ENCODE results near the gene SLC22A15.
"Not testable (repeated sequence)": the region's sequence is repeated elsewhere in the genome, so short reads cannot be mapped to it uniquely, and the experiment has no call there.

The SLC22A15 gene
- 0.39 to 4.7 (median 0.89) reads per million in 4 experiments for total RNA-seq

DNA sequence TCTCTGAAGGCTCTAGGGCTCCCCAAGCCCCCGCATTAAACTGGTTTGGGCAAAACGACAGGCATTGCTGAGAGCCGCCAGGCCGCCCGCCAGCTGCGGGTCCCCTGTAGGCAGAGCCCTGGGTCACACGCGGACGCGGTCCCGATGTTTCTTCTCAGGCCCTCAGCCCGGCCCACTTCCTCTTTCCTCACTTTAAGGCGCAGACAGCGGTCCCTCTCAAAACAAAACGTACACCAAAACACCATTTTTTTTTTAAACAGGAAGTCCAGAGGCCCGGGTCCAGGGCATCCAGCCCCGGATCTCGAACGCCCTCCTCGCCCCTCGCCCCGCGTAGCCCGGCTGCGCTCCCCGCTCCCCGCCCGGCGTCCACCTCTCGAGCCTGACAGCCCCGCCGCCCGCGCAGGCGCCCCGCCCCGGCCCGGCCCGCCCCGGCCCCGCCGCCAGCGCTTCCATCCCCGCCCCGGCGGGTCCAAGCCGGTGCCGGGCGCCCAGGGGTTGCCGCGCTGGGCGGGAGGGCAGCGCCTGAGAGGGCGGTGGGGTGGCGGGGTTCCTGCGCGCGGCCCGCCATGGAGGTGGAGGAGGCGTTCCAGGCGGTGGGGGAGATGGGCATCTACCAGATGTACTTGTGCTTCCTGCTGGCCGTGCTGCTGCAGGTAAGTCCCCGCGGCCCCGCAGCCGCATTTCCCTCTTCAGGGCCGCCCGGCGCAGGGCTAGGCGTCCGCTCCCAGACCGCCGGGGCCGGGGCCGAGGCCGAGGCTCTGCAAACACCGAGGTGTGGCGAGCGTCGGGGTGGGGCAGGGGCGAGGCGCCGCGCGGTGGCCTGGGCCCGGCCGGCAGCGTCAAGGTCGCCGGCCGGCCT is at the start of gene SLC22A15:
SLC22A15 (plus strand) TSS at position 452 of the 859 bp plus-strand sequence; CDS start at position 567, 115 bp downstream.
- DNase-seq: no peak

DNA sequence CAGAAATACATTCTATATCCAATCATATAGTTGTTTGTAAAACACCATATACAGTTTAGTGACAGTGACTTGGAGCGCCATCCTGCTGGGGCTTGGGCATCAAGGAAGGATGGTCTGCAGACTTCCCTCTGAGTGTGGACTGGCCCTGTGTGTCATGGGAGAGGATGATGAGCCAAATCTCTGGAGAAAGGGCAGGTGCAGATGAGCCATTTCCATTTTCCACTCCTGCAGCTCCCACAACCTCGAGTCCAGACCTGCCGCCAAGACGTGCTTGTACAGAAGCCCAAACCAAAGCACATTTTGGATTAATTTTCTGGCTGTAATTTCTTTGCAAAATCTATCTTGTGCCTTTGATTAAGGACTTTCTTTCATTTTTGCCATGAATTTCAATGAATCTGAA is 48.3 kb upstream of the SLC22A15 start:
- no peak for DNase-seq

DNA sequence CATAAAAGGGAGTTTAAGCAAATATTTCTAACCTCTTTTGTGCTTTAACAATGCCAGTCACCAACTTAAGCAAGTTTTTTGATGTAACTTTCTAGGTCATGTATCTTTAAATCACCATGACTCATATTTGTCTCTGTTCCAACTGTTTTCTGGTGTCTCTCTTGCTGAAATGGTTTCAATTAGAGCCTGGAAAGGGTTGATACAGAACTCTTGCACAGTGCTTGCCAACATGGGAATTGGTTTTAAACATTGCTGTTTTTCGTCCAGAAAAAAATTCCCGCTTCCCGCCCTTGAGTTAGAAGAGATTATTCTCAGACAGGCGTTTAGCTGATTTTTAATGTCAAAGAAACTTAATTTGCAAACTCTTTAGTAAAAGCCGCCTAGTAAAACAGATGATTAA is 46.4 kb upstream of the SLC22A15 start:
- no peak for DNase-seq

DNA sequence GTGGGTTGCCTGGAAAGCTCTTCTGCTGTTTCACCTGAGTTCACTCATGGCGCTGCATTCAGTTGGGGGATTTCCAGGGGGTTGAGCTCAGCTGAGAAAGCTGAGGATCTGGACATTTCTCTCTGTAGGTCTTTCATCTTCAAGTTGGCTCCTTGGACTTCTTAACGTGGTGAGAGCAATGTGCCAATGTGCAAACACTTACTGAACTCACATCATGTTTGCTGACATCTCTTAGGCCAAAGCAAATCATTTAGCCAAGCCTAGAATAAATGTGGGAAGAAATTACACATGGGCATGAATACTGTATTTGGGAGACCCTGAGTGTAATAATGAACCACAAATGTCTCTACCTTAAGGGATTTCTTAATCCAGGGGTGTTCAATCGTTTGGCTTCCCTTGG is 42.7 kb upstream of the SLC22A15 start:
- DNase-seq: no peak

DNA sequence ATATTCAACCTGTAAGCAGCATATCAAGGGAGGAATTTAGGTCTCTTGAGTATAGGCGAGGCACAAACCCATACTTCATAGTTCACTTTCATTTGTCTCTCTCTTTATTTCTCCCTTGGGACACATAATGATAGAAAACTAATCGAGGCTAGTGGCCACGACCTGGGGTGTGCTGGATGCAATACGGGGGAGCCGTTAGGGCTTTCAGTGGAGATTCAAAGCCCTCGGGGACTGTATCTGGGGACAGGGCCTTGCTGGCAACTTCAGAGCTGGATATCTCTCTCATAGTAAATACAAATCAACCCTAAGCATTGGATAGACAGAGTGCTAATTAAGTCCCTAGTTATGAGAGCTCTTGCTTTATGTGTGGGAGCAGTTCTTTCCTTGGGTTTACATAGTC is 36.9 kb upstream of the SLC22A15 start:
- no peak for DNase-seq

DNA sequence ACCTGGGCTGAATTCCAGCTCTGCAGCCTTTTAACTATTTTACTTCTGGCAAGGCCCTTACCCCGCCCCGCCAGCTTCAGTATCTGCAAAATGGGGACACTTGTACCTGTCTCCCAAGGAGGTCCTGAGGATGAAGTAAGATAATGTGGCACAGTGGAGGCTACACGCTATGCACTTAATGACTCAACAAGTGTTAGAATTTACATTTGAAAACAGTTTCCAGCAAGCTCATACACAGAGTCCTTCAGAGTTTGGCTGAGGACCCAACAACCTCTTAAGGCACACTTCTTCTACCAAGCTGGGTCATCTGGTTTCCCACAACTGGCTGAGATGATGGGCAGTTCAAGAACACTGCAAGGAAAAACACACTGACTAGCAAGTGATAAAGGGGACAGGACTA is 30.2 kb upstream of the SLC22A15 start:
- no peak for DNase-seq

DNA sequence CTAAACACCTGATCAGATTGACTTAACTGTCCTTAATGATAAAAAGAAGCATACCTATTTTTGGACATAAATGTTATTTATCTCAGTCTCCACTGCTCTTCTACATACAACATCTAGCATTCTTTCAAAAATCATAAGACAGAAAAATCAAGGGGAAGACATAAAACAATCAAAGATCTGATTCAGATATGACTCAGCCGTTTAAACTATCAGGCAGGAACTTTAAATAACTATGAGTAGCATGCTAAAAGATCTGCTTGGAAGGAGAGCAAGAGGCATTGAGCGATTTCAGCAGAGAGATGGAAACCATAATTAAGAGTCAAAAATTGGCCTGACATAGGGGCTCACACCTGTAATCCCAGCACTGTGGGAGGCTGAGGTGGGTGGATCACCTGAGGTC is 27.2 kb upstream of the SLC22A15 start:
- no peak for DNase-seq

DNA sequence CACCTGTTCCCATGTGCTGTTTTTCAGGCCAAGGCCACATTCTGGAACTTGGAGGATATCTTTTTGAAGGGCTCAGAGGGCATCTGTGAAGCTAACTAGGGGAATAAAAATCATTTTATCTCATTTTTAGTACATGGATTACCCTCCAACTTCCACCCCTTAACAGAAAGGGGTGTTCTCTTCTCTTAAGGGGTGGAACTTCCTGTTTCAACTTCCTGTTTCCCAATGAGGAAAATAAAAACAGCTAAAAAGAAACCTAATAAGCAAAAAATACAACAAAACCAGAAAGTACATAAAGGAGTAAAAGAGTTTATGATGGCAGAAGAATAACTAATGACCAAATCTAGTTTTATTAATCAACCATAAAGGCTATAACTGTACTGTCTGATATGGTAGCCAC is 24.8 kb upstream of the SLC22A15 start:
- no peak for DNase-seq

DNA sequence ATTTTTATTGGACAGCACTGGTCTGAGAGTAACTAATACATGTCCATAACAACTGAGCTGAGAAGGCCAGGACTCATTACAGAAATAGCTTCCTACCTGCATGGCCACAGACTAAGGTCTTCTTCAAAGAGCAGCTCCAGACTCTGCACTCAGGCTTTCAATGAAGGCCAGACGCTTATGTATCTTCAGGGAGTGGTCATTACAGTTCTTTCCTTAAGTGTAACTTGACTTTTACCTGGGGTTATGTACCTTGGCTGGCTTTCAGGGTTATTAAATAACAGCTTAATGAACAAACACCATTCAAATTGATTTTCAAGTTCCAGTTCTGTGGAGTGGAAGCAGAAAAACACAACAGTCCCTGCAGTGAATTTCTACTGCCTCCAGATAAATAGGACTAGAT is 23.8 kb upstream of the SLC22A15 start:
- no peak for DNase-seq

DNA sequence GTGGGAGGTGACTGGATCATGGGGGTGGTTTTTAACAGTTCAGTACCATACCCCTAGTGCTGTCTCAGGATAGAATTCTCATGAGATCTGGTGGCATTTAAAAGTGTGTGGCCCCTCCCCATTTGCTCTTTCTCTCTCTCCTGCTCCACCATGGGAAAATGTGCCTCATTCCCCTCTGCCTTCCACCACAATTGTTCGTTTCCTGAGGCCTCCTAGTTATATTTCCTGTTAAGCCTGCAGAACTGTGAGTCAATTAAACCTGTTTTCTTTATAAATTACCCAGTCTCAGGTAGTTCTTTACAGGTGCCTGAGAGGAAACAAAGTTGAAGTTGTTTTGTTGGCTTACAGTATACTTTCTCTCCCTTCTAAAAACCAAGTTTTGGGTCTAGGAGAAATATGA is 23.1 kb upstream of the SLC22A15 start:
- DNase-seq: no peak

DNA sequence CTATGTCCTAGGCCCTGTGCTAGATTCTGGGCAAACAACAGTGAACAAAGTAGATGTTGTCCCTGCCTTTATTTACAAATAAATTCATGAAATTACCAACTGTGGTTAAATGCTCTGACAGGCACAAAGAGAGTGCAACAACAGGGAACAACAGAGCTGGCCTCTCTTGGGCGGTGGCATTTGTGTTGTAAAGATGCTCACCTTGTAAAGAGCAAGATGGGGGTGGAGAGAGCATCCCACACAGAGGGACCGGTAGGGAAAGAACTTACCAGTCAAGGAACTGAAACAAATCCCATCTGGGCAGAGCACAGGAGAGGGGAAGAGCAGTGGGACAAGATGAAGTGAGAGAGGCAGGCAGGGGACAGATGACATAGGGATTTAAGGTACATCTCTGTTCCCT is 21.6 kb upstream of the SLC22A15 start:
- no peak for DNase-seq

DNA sequence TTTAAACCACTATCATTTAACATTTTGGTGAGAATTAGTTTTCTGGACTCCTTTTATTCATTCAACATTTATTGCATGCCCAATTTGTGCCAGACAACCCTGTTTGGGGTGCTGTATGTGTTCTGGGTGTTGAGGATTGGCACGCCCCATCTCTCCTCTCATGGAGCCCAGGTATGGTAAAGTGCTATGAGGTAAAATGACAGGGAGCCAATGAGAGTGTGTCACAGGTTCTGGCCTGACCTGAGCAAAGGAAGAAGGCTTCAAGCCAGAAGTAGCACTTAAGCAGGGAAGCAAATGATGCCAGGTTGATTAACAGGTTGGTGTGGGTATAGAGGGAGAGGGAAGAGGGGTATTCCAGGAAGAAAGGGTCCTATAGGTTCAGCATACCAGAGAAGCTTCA is 21.1 kb upstream of the SLC22A15 start:
- no peak for DNase-seq

DNA sequence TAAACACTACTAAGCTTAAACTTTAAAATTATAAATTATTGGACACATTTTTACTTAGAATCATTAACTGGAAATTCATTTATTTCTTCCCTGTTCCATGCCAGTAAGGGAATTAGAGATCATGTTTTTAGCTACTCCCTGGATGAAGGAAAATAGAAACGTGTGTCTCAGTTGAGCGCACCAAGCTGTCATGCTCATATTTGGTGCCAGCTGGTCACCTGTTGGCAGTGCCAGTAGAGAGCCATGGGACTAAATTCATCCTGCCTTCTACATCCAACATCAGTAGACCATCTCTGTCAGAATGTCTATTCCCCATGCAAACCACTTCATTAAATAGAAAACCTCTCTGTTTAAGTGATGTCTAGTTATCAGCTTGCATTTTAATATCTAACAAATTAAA is 17.4 kb upstream of the SLC22A15 start:
- no peak for DNase-seq

DNA sequence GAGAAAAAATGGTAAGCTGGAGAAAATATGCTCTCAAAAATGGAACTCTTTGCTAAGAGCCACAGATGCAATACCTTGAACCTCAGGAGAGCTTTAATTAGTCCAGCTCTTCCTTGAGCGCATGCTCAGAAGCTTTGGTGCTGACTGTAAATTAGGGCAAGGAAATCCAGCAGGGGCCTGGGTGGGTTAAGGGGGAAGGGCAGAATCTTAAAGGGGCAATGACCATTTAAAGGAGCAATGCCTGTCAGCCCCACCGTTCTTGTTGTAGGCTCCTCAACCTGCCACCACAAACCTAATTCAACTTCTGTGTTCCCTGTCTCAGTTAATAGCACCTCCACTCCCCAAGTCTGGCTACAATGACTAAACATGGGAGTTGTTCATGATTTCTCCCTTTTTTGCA is 6.8 kb upstream of the SLC22A15 start:
- DNase-seq: no peak

DNA sequence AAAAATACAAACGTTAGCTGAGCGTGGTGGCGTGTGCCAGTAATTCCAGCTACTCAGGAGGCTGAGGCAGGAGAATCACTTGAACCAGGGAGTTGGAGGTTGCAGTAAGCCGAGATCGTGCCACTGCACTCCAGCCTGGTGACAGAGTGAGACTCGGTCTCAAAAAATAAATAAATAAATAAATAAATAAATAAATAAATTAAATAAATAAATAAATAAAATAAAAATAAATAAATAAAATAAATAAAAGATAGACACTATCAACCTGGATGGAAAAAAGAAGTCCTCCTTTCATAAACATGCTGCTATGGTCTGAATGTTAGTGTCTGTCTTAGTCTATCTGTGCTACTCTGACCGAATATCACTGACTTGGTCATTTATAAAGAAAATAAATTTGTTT is 4.5 kb upstream of the SLC22A15 start:
- not testable (repeated sequence) for DNase-seq

DNA sequence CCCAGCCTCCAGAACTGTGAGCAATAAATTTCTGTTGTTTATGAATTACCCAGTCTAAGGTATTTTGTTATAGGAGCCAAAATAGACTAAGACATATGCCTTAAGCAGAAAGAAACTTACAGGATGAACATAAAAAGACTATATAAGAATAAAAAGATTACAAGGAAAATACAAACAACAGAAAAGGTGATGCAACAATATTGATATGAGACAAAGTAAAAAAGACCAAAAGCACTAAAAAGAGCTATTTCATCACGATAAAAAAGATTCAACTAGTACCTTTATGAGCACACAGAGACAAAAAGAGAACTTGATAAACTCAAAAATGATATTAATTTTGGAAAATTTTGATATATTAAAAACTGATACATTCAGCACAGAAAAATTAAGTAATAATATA is 3.2 kb upstream of the SLC22A15 start:
- DNase-seq: no peak

DNA sequence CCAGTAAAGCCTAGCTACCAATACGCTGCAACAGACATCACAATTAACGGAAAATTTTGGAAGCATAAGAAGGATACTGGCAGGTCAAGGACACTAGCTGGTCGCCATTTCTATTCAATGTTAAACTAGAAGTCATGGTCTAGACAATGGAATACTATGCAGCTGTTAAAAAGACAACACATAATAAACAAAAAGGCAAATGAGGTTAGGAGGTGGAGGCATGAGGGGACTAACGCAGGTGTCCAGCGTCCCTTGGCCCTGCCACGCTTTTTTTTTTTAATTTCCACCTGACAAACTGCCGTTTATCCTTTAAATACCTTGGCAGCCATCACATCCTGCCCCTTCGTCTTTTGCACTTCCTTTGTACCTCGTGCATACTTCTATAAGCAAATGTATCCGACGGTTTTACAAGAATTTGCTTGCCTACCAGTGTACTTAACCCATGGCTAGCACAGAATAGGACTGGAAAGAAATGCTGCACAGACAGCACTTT is 698 bp upstream of the SLC22A15 start:
- no peak for DNase-seq

DNA sequence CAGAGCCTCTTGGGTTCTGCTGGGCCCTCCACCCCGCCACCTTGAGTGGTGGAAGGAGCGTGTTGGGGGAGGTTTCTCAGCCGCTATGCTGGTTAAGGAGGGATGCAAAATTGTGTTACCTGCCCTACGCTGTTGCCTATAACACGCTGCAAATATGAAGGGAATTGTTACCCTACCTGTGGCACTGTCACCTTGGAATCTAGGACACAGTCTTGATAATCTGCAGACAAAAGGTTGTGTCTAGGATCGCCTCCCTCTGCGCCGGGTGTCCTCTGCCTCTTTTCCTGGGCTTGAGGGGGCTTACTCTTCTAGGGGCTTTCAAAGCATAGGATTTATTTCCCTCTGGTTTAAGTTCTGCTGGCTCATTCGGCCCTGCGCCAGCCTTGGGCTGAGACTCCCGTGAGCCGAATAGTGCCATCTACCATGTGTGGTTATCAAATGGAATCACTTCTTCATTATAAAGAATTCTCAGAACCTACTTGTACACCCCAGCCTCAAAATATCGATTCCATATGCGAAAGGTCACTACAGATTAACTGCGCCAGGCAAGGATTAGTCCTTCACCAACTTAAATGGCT is 697 bp downstream of the SLC22A15 start:
- no peak for DNase-seq

DNA sequence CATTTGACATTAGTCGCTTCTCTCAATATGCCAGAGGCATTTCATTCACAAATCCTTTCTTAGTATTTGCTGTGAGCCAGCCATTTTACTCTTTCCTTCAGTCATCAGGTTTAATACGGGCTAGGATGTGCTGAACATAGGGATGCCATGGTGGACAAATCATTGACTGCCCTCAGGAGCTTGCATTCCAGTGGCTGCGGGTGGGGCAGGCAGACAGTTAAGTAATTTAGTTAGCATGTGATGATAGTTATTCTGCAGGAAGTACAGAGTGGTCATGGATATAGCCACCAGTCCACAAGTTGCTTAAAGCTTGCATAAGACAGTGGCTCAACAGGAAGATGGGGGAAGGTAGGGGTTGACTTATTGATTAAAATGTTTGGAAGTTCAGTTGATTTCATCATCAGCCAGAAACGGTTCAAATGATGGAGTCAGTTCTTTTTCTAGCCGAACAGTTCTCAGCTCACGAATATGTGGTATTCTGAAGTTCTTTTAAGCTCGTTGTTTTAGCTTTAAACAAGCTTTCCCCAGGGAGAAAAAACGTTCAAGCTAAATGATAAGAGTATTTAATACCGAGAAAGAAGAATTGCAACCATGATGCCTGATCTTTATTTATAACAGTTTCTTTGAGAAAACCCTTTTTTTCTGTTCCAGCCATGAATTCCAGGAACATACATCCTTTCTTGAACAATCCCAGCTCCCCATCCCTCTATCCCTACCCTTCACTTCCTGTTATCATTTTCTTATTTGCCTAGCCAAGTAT is 1.4 kb downstream of the SLC22A15 start:
- DNase-seq: no peak

DNA sequence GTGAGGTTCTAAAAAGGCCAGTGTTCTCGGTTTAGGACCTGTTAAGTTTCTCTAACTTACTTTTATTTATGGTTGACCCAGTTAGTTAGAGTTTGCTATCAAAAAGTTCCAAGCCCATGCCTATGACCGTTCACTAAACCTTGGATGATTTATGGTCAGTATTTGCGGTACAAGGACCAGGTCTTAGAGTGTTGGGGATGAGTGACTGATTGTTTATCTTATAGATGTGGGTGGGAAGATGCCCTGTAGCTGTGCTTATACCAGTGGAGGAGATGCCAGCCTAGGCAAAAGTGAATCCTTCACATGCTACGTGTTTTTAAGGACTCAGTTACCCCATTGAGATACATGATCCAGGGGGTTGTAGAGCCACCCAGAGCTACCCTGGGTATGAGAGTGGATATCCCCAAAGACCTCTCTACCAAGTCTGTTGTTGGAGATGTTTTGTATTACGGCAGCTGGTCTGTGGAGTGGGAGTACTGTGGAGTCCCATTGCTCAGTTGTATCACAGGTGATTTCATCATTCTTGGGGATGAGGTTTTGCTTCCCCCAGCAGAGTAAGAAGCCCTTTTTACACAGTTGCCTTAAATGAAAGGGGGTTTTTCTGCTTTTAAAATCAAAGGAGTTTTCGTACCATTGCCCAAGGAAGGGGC is 2.1 kb downstream of the SLC22A15 start:
- DNase-seq: no peak

DNA sequence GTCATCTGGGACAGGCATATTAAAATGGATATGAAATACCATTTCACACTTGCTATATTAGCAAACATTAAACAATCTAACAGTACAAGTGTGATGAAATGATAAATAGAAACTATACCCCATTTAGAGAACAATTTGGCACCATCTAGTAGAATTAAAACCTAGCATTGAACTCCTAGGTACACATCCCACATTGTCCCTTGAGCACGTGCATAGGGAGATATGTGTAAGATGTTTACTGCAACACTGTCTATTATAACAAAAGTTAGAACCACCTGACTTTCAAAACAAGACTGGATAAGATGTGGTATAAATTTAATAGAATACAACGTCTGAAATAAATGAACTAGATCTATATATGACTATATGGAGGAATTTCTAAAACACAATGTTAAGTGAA is 3.8 kb downstream of the SLC22A15 start:
- no peak for DNase-seq

DNA sequence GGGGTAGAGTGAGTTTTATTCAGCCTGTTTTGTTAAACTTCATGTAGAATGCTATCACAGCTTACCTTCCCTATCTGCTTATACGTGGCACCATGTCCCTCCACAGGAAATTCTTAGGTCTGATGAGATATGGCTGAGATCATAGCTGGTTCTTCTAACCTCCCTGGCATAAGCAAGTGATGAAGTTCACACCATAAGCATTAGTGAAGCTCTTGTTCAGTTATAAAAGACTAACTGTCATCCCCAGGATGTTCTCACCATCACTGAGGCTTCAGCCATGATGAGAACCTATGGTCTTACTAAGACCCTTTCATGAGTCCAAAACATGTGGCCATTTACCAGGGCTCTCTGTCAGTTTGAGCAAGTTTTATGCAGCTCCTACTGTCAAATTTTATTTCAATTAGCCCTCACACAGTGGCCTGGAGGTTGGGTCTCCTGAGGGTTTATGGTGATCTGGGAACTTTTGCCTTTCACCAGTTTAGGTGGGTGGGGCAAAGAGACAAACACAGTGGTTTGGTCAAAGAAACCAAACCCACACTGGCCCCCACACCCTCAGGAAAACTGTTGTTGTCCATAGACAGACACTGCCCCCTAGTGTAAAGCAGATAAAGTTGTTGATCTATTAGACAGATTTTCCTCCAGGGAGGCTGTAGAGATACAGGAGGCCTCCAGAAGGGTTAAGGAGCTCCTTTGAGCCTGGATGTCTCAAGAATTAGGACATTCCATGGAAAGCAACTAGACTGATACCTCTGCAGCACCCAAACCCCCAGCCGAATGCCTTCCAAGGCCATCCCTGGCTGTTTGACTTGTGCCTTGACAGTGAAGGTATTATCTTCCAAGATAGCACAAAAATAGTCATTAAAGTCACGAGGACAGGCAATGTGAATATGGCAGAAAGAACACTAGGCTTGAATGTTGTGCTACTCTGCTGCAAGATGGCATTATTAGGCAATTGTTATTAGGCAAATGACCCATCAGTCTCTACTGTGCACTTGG is 5.0 kb downstream of the SLC22A15 start:
- no peak for DNase-seq
